IPS-15b (cell line): ENCODE results near the gene CLASP1.

Experiments
- H3K27me3 ChIP-seq: one replicate; pipeline ENCODE4 v1.6.1; 2013; ENCODE audit warnings: low read length; ENCODE audit not compliant: control insufficient read depth, insufficient read depth
- H3K36me3 ChIP-seq: one replicate; pipeline ENCODE4 v1.6.1; 2013; ENCODE audit warnings: low read length; ENCODE audit not compliant: control insufficient read depth, insufficient read depth
- H3K4me1 ChIP-seq: one replicate; pipeline ENCODE4 v1.6.1; 2013; ENCODE audit warnings: mild to moderate bottlenecking, low read length; ENCODE audit not compliant: control insufficient read depth, insufficient read depth
- H3K4me3 ChIP-seq: one replicate; pipeline ENCODE4 v1.5.1; 2013; ENCODE audit warnings: low read depth, low read length
- H3K9ac ChIP-seq: one replicate; pipeline ENCODE4 v1.6.1; 2013; ENCODE audit warnings: low read depth, mild to moderate bottlenecking, low read length
- H3K9me3 ChIP-seq: one replicate; pipeline ENCODE4 v1.6.1; 2013; ENCODE audit warnings: mild to moderate bottlenecking, low read length; ENCODE audit not compliant: control insufficient read depth, insufficient read depth

Gene CLASP1

DNA sequence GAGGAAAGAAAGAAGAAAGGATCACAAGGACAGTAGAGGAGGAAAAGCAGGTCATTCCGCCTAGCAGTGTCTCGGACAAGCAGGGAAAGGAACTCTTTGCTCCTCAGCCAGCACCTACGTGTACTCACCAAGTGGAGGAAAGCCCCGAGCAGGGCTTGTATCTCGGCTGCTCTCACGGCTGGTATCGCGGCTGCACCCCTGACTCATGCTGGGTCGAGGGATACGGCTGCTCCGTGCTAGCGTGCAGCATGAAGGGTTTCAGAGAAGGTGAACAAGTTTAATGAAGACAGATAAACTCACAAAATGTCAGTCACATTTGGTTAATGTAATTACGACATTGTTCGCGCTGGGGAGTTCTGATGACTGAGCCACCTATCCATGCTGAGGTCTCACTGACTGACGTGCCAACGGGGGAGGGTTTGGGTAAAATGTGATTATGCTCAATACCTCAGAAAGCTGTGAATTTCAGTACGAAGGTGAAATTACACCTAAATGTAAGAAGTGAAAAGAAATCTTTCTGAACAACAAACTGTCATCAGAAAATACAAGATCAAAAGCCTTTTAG lies 230.7 kb downstream of the CLASP1 start:
- Histone ChIP-seq H3K27me3 (no peaks in the 10 kb centered on the region), H3K4me3 (no peak overlapping the region), H3K9ac (no peak overlapping the region), H3K9me3 (no peaks in the 10 kb centered on the region), H3K36me3 (no peaks in the 10 kb centered on the region), H3K4me1 (no peaks in the 10 kb centered on the region)

DNA sequence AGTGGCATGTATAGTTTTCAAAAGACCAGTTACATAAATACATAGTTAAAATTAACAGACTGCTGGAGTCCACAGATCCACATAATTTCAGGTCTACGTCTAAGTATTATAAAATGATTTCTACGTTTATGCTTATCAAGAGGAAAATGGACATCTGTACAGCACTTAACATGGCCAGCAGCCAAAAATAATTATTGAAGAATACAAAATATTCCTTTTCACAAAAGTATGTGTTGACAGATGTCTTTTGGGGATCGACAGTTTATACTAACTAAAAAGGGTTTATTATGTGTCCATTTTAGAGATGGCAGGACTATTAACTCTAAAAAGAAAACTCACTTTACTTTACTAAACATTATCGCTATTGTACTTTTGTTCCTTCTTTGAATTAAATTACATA lies 231.4 kb downstream of the CLASP1 start:
- no peaks in the 10 kb centered on the region for H3K27me3 ChIP-seq
- H3K4me1 ChIP-seq = no peaks in the 10 kb centered on the region
- H3K36me3 ChIP-seq = no peaks in the 10 kb centered on the region
- no peak overlapping the region for H3K4me3 ChIP-seq
- H3K9me3 ChIP-seq = no peaks in the 10 kb centered on the region
- H3K9ac ChIP-seq = no peak overlapping the region

DNA sequence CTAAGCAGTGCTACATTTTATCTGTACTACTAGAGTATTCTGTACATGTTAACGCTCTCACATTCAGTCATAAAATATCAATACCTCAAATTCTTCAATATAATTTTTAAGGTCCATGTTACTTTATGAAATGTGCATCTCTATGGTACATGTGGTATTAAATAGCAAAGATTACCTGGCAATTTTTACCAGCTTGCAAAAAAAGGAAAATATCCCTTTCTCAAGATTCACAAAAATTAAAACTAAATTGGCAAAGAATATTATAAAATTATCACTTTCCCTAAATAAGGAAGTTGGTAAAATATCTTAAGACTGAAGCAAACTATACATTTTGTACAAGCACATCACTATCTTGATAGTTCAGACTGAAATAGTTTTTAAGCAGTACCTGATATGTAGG lies 233.5 kb downstream of the CLASP1 start:
- Histone ChIP-seq H3K4me3 (no peak overlapping the region), H3K4me1 (peaks cover 3% of the 10 kb centered on the region), H3K27me3 (no peaks in the 10 kb centered on the region), H3K9ac (no peak overlapping the region), H3K9me3 (no peaks in the 10 kb centered on the region), H3K36me3 (no peaks in the 10 kb centered on the region)

DNA sequence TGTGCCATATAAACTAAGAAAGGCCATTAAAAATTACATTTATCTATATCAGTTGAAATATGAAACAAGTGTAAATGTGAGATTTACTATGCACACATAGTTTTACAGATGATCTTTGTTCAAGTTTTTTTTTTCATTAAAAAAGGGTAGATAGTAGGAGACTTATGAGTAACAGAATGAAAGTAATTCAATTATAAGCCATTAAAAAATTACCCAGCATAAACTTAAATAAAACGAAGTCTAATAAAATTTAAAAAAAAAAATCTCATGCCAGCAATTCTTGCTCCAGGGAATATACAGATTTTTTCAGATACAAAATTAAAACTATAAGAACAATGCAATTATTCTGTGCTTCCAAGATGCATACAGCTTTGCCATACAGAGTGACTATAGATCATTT lies 236.9 kb downstream of the CLASP1 start:
- H3K9ac ChIP-seq = no peak overlapping the region
- H3K27me3 ChIP-seq = no peaks in the 10 kb centered on the region
- no peak overlapping the region for H3K4me3 ChIP-seq
- H3K9me3 ChIP-seq = no peaks in the 10 kb centered on the region
- H3K36me3 ChIP-seq = peaks cover 5% of the 10 kb centered on the region
- H3K4me1 ChIP-seq = peaks cover 4% of the 10 kb centered on the region

DNA sequence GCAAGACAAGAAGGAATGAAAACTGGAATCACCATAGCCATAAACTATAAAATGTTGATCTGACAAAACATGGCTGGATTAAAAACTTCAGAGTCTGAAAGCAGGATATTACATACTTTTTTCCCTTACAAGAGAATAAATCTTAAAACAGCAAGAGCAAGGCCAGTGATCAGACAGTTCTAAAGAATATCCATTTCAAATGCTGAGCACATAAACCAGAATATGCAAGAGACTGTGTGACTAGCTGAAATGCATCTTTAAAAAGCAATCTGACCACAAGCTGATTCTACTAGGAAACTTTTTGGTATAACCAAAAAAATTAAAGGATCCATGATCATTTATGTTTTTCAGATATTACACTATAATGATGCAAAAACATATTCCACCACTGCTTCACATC lies 239.3 kb downstream of the CLASP1 start:
- Histone ChIP-seq H3K9ac (no peak overlapping the region), H3K9me3 (no peaks in the 10 kb centered on the region), H3K27me3 (no peaks in the 10 kb centered on the region), H3K36me3 (peaks cover 5% of the 10 kb centered on the region), H3K4me3 (no peak overlapping the region), H3K4me1 (peaks cover 4% of the 10 kb centered on the region)

DNA sequence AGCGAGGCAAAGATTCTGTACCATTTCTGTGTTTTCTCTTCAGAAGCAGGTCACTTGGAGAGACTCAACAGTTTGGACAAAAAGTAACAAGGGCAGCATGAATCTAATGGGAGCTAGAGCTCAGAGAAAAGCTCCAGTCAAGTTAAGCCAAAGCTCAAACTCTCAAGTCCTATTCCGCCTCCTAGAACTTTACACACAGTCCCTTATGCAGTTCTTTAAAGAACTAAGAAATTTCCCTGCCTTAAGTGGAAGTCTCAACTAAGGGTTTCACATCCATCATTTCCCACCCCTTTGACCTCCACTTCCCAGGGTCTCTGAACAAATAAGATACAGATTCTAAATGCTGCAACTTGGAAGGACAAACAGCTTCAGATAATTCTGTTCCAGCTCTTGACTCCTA lies 239.9 kb downstream of the CLASP1 start:
- Histone ChIP-seq H3K9me3 (no peaks in the 10 kb centered on the region), H3K9ac (no peak overlapping the region), H3K27me3 (no peaks in the 10 kb centered on the region), H3K4me1 (peaks cover 4% of the 10 kb centered on the region), H3K36me3 (peaks cover 5% of the 10 kb centered on the region), H3K4me3 (no peak overlapping the region)

DNA sequence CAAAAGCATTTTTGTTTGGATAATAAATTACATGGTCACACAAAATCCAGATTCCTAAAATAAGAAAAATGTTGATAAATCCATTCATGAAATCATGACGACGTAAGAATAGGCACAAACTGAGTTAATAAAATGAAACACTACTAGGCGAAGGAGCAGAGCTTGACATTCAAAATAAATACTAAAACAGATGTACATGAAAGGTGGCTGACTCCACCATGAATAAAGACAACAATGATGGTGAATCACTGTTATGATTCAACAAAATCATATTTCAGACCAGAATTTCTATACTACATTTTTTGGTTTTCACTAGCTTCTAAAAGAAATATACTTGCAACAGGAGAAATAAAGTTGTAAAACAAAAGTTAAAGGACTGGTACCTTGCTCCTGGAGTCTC lies 240.6 kb downstream of the CLASP1 start:
- Histone ChIP-seq H3K9ac (no peak overlapping the region), H3K36me3 (peaks cover 5% of the 10 kb centered on the region), H3K4me3 (no peak overlapping the region), H3K9me3 (no peaks in the 10 kb centered on the region), H3K4me1 (peaks cover 4% of the 10 kb centered on the region), H3K27me3 (no peaks in the 10 kb centered on the region)

DNA sequence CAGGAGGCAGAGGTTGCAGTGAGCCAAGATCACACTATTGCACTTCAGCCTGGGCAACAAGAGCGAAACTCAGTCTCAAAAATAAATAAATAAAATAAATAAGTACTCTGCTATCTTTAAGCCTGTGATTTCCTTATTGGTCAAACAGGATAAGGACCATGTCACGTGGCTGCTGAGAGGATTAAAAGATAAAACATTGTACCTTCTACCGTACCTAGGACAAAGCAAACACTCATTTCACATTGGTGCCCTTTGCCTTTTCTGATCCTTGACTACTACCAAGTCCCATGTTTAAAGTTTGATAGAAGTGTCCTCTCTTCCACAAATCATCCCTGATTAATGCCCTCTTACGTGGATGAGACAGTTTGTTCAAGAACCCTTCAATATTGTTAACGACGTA lies 244.0 kb downstream of the CLASP1 start:
- Histone ChIP-seq H3K9me3 (no peaks in the 10 kb centered on the region), H3K4me1 (no peaks in the 10 kb centered on the region), H3K9ac (no peak overlapping the region), H3K4me3 (no peak overlapping the region), H3K36me3 (peaks cover 5% of the 10 kb centered on the region), H3K27me3 (no peaks in the 10 kb centered on the region)

DNA sequence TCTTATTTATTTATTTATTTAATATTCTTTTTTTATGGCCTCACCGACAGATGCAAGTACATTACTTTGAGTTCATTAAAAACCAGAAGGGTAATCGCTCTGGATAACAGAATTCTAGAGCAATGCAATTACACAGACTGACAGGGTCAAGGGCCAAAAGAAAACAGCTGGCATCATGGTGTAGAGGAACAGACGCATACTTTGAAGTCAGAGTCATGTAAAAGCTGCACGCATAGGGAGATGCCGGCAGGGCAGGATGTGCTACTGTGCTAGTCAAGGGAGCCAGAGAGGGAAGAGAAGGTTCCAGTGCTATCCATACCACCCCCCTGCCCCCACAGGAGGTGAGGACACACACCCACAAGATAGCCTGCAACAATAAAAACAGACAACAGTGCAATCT lies 249.1 kb downstream of the CLASP1 start:
- no peak overlapping the region for H3K9ac ChIP-seq
- H3K4me1 ChIP-seq = no peaks in the 10 kb centered on the region
- H3K4me3 ChIP-seq = no peak overlapping the region
- no peaks in the 10 kb centered on the region for H3K27me3 ChIP-seq
- H3K9me3 ChIP-seq = no peaks in the 10 kb centered on the region
- H3K36me3 ChIP-seq = no peaks in the 10 kb centered on the region

DNA sequence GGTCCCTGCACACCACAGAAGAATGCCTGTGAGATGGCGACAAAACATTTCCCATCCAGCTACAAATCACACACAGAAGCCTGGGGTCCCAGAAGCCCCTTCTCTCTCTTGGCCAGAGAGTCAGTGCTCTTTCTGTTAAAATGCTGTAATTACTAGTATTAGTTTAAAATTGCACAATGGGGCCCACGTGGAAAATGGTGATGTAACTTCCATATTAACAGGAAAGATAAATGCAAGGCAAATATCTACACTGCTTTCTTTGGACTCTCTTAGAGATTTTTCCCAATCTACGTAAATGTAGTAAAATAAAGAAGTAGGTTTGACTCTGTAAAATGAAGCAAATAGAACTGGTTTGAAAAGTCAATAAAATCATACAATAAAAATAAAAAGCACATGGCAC lies 250.4 kb downstream of the CLASP1 start:
- no peaks in the 10 kb centered on the region for H3K36me3 ChIP-seq
- H3K9ac ChIP-seq = no peak overlapping the region
- no peaks in the 10 kb centered on the region for H3K27me3 ChIP-seq
- no peak overlapping the region for H3K4me3 ChIP-seq
- no peaks in the 10 kb centered on the region for H3K9me3 ChIP-seq
- no peaks in the 10 kb centered on the region for H3K4me1 ChIP-seq

DNA sequence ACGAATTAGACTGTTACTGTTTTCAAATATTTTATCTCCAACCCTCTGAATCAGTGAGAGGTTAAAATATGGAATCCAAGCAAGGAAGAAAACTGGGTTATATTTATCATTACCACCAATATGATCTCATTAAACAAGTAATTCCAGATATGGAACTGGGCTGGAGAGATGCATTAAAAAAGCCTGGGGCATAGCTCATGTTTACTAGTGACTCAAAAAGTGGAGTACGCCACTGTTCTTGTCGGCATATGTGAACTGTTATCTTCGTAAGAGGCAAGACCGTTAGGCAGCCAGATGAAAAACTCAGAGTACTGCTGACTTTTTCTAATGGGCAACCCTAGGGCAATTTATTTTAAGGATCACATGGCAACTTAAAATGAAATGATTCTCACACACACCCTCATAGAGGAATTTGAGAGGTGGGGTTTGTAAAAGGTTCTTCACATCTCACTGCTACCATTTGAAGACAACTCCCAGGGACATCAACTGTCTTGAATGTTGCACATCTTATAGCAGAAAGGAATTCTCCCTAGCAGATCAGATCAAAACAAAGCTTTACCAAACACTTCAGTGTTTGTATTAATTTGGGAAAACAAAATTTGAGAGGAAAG lies 259.1 kb downstream of the CLASP1 start:
- Histone ChIP-seq H3K27me3 (no peaks in the 10 kb centered on the region), H3K9me3 (no peaks in the 10 kb centered on the region), H3K36me3 (peaks cover 3% of the 10 kb centered on the region), H3K9ac (no peak overlapping the region), H3K4me1 (no peaks in the 10 kb centered on the region), H3K4me3 (no peak overlapping the region)

DNA sequence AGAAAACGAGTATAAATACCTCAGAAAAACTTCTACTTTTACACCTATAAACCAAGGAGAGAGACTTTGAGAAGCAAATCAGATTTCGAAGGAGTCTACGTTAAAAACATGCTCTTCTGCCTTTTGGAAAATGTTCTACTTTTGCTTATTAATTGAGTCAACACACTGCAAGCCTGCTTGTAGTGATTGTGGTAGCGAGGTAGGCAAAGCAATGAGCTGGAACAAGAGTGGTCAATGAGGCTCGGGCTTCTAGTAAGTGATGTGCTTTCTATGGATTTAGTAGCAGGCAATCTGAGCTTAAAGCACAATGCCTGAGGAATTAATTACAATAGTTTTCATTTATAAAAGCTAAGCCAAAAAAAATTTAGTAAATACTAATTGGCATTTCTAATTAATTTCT lies 260.9 kb downstream of the CLASP1 start:
- no peaks in the 10 kb centered on the region for H3K9me3 ChIP-seq
- H3K4me1 ChIP-seq = no peaks in the 10 kb centered on the region
- H3K4me3 ChIP-seq = no peak overlapping the region
- peaks cover 3% of the 10 kb centered on the region for H3K36me3 ChIP-seq
- H3K27me3 ChIP-seq = no peaks in the 10 kb centered on the region
- H3K9ac ChIP-seq = no peak overlapping the region
